T-helper 2 cell treated with Interferon-gamma antibody and Interleukin-4, amounts not matched to agents 5 μg/mL and 100 μg/mL, for 36 hours (primary cell): ENCODE results near the gene FMR1NB.

ENCODE experiments used
- DNase-seq: peaks from one replicate; pipeline ENCODE4 v3.0.0; 2021; ENCODE audit warnings: low spot score
- H3K27ac Mint-ChIP-seq: one replicate; pipeline ENCODE4 v1.8.0; 2021; ENCODE audit warnings: mild to moderate bottlenecking, mixed read lengths
- H3K27me3 Mint-ChIP-seq: one replicate; pipeline ENCODE4 v1.8.0; 2021; ENCODE audit warnings: low read depth, mixed read lengths
- H3K36me3 Mint-ChIP-seq: one replicate; pipeline ENCODE4 v1.8.0; 2021; ENCODE audit warnings: low read depth, mixed read lengths
- H3K4me1 Mint-ChIP-seq: one replicate; pipeline ENCODE4 v1.8.0; 2021; ENCODE audit warnings: low read depth, mixed read lengths
- H3K4me3 Mint-ChIP-seq: one replicate; pipeline ENCODE4 v1.8.0; 2022; ENCODE audit warnings: mild to moderate bottlenecking, moderate library complexity, mixed read lengths
- H3K9me3 Mint-ChIP-seq: one replicate; pipeline ENCODE4 v1.8.0; 2021; ENCODE audit warnings: mixed read lengths

The FMR1NB gene

GRCh38 chrX:147981038-147981752 lies at the start of gene FMR1NB:
TSS of gene FMR1NB (plus strand) at chrX:147981337. CDS start at chrX:147981403, 66 bp downstream.
- DNase-seq = no peak
- no peaks in the 10 kb centered on the region for H3K4me1 Mint-ChIP-seq

GRCh38 chrX:147933815-147934214 lies 47.3 kb upstream of the FMR1NB start:
- peaks cover 29% of the 10 kb centered on the region for H3K36me3 Mint-ChIP-seq
- no peak overlapping the region for H3K27ac Mint-ChIP-seq
- no peak overlapping the region for H3K4me3 Mint-ChIP-seq
- no peaks in the 10 kb centered on the region for H3K27me3 Mint-ChIP-seq
- no peaks in the 10 kb centered on the region for H3K9me3 Mint-ChIP-seq
- no peaks in the 10 kb centered on the region for H3K4me1 Mint-ChIP-seq
- no peak for DNase-seq

More at GRCh38 chrX:147981038-147981752, at the start of gene FMR1NB:
- Mint-ChIP-seq H3K36me3 (no peaks in the 10 kb centered on the region), H3K27ac (no peak within 1 kb of the TSS), H3K9me3 (no peaks in the 10 kb centered on the region), H3K27me3 (no peaks in the 10 kb centered on the region), H3K4me3 (no peak within 1 kb of the TSS)

DNA sequence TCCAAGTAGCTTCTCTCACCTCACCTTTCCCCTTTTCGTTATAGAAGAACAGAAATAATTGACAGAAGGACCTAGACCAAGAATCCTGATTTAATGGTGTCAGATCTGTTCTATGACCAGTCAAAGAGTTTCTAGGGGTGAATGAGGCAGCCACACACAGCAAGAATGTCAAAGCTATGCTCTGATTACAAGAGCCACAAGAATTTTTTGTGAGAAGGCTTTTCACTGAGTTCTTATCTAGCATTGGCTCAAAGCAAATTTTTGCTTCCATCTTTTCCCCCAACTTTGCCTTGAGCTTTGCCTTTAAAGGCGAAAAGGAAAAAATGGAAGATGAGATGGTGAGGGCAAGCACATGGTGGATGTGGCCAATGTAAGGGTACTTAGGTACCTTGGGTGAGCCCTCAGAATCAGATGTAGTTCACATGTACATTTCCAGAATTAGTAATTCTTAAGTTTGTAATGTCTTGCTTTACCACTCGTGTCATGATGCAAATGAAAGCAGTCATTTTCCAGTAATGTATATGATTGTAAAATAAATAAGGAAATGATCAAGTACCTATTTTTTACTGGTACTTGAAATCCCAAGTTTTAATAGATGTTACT lies 45.9 kb upstream of the FMR1NB start:
- DNase-seq = no peak
- Mint-ChIP-seq H3K36me3 (peaks cover 26% of the 10 kb centered on the region), H3K4me1 (no peaks in the 10 kb centered on the region), H3K4me3 (no peak overlapping the region), H3K9me3 (no peaks in the 10 kb centered on the region), H3K27me3 (no peaks in the 10 kb centered on the region), H3K27ac (no peak overlapping the region)

- DNase-seq = no peak
- H3K9me3 Mint-ChIP-seq = no peaks in the 10 kb centered on the region
- H3K27me3 Mint-ChIP-seq = no peaks in the 10 kb centered on the region
- H3K4me3 Mint-ChIP-seq = no peak overlapping the region
- peaks cover 51% of the 10 kb centered on the region for H3K36me3 Mint-ChIP-seq
- no peaks in the 10 kb centered on the region for H3K4me1 Mint-ChIP-seq
- H3K27ac Mint-ChIP-seq = no peak overlapping the region
These were observed 35.9 kb upstream of the FMR1NB start for GRCh38 chrX:147945286-147945685.

DNA sequence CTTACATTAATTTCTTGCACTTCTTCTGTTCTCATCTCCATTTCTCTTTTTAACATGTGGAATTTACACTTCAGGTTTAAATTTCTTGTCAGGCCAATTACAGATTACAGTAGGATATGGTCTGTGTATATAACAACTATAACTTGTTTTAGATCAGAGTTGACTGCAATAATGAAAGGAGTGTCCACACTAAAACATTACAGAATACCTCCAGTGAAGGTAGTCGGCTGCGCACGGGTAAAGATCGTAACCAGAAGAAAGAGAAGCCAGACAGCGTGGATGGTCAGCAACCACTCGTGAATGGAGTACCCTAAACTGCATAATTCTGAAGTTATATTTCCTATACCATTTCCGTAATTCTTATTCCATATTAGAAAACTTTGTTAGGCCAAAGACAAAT lies 32.6 kb upstream of the FMR1NB start:
- no peak for DNase-seq
- no peaks in the 10 kb centered on the region for H3K9me3 Mint-ChIP-seq
- H3K36me3 Mint-ChIP-seq = peaks cover 32% of the 10 kb centered on the region
- H3K27me3 Mint-ChIP-seq = no peaks in the 10 kb centered on the region
- H3K27ac Mint-ChIP-seq = no peak overlapping the region
- H3K4me3 Mint-ChIP-seq = no peak overlapping the region
- no peaks in the 10 kb centered on the region for H3K4me1 Mint-ChIP-seq

- H3K4me1 Mint-ChIP-seq = no peaks in the 10 kb centered on the region
- H3K27me3 Mint-ChIP-seq = no peaks in the 10 kb centered on the region
- no peaks in the 10 kb centered on the region for H3K9me3 Mint-ChIP-seq
- no peak overlapping the region for H3K4me3 Mint-ChIP-seq
- DNase-seq = no peak
- H3K27ac Mint-ChIP-seq = no peak overlapping the region
- peaks cover 21% of the 10 kb centered on the region for H3K36me3 Mint-ChIP-seq
These were observed 30.8 kb upstream of the FMR1NB start for GRCh38 chrX:147950352-147950751.

- peaks cover 2% of the 10 kb centered on the region for H3K27me3 Mint-ChIP-seq
- peaks cover 9% of the 10 kb centered on the region for H3K36me3 Mint-ChIP-seq
- no peak for DNase-seq
- H3K27ac Mint-ChIP-seq = no peak overlapping the region
- H3K4me1 Mint-ChIP-seq = no peaks in the 10 kb centered on the region
- no peaks in the 10 kb centered on the region for H3K9me3 Mint-ChIP-seq
- H3K4me3 Mint-ChIP-seq = no peak overlapping the region
These were observed 27.2 kb upstream of the FMR1NB start for GRCh38 chrX:147953976-147954375.

- DNase-seq = no peak
- H3K36me3 Mint-ChIP-seq = no peaks in the 10 kb centered on the region
- H3K27ac Mint-ChIP-seq = no peak overlapping the region
- H3K4me3 Mint-ChIP-seq = no peak overlapping the region
- H3K27me3 Mint-ChIP-seq = peaks cover 3% of the 10 kb centered on the region
- H3K9me3 Mint-ChIP-seq = no peaks in the 10 kb centered on the region
- H3K4me1 Mint-ChIP-seq = no peaks in the 10 kb centered on the region
These were observed 23.8 kb upstream of the FMR1NB start for GRCh38 chrX:147957291-147957690.

DNA sequence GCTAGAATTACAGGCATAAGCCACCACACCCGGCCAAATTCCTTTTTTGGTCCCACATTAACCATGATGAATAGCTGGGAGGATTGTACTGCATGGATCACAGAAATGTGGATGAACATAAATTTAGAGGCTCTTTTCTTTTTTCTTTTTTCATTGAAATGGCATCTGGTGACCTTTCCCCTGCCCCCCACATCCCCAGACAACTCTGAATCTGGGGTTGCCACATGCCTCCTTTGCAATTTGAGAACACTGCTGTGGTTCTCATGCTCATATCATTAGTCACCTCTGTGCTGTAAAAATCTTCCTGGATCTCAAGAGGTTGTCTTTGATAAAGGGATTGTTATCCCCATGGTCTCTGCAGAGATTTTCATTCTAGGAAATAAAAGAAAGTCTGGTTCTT lies 22.8 kb upstream of the FMR1NB start:
- no peaks in the 10 kb centered on the region for H3K36me3 Mint-ChIP-seq
- DNase-seq = no peak

GRCh38 chrX:147960722-147961121 lies 20.4 kb upstream of the FMR1NB start:
- Mint-ChIP-seq H3K4me1 (no peaks in the 10 kb centered on the region), H3K4me3 (no peak overlapping the region), H3K27me3 (peaks cover 3% of the 10 kb centered on the region), H3K9me3 (peaks cover under 1% of the 10 kb centered on the region), H3K36me3 (no peaks in the 10 kb centered on the region), H3K27ac (no peak overlapping the region)
- DNase-seq = no peak

More for the DNA sequence above, 22.8 kb upstream of the FMR1NB start:
- Mint-ChIP-seq H3K9me3 (no peaks in the 10 kb centered on the region), H3K4me3 (no peak overlapping the region), H3K27me3 (peaks cover 3% of the 10 kb centered on the region), H3K27ac (no peak overlapping the region), H3K4me1 (no peaks in the 10 kb centered on the region)

DNA sequence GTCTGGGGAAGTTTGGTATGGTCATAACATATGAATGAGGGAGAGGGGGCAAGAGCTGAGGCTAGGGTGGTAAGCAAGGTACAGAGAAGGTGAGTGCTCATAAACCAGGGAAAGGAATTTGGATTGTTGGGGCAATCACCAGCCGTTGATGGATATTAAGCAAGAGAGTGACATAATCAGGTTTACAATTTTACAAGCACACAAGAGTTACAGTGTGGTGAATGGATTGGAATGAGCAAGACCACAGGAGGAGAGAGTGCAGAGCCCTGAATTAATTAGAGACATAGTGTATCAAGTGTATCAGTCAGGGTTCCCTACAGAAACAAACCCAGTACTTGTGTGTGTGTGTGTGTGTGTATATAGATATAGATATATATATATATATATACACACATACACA lies 18.7 kb upstream of the FMR1NB start:
- H3K4me1 Mint-ChIP-seq = no peaks in the 10 kb centered on the region
- no peaks in the 10 kb centered on the region for H3K36me3 Mint-ChIP-seq
- H3K9me3 Mint-ChIP-seq = peaks cover 4% of the 10 kb centered on the region
- H3K27me3 Mint-ChIP-seq = peaks cover 3% of the 10 kb centered on the region
- no peak overlapping the region for H3K27ac Mint-ChIP-seq
- no peak overlapping the region for H3K4me3 Mint-ChIP-seq
- DNase-seq = no peak

- Mint-ChIP-seq H3K4me1 (no peaks in the 10 kb centered on the region), H3K36me3 (no peaks in the 10 kb centered on the region), H3K9me3 (no peaks in the 10 kb centered on the region), H3K27ac (no peak overlapping the region), H3K27me3 (no peaks in the 10 kb centered on the region), H3K4me3 (no peak overlapping the region)
- DNase-seq = no peak
These were observed 2.2 kb upstream of the FMR1NB start for GRCh38 chrX:147978931-147979330.

DNA sequence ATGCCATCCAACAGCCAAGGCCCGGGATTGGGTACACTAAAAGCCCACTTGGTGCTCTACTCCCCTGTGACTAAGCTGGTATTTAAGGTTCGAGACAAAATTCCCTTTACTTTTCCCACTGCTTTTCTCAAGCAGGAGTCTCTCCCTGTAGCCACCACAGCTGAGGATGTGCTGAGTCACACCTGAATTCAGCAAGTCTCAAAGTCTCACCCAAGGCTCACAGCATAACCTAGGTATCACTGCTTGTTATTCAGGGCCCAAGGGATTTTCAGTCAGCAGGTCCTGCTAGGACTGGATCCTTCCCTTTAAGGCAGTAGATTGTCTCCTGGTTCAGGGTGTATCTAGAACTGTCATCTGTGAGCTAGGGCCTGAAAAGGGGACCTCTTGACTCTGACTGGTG lies 39.2 kb downstream of the FMR1NB start:
- peaks cover 2% of the 10 kb centered on the region for H3K27me3 Mint-ChIP-seq
- H3K4me1 Mint-ChIP-seq = no peaks in the 10 kb centered on the region
- H3K36me3 Mint-ChIP-seq = no peaks in the 10 kb centered on the region
- peaks cover 3% of the 10 kb centered on the region for H3K9me3 Mint-ChIP-seq
- DNase-seq = no peak
- no peak overlapping the region for H3K4me3 Mint-ChIP-seq
- H3K27ac Mint-ChIP-seq = no peak overlapping the region

GRCh38 chrX:148024425-148025148 lies 43.5 kb downstream of the FMR1NB start:
- H3K27ac Mint-ChIP-seq = no peak overlapping the region
- no peak overlapping the region for H3K4me3 Mint-ChIP-seq
- DNase-seq = no peak
- no peaks in the 10 kb centered on the region for H3K27me3 Mint-ChIP-seq
- no peaks in the 10 kb centered on the region for H3K4me1 Mint-ChIP-seq
- H3K9me3 Mint-ChIP-seq = no peaks in the 10 kb centered on the region
- no peaks in the 10 kb centered on the region for H3K36me3 Mint-ChIP-seq
